Dendritic cell treated with granulocyte-macrophage colony-stimulating factor and Interleukin-4, amounts not matched to agents 40 ng/mL and 50 ng/mL, for 4 days (primary cell): Measurements from ENCODE around the gene OR2G2.

Experiments
- H3K27ac Mint-ChIP-seq: one replicate; pipeline ENCODE4 v1.8.0; 2022; ENCODE audit warnings: mild to moderate bottlenecking, mixed read lengths
- H3K27me3 Mint-ChIP-seq: one replicate; pipeline ENCODE4 v1.8.0; 2022; ENCODE audit warnings: mild to moderate bottlenecking, mixed read lengths
- H3K36me3 Mint-ChIP-seq: one replicate; pipeline ENCODE4 v1.8.0; 2022; ENCODE audit warnings: low read depth, mixed read lengths
- H3K4me1 Mint-ChIP-seq: one replicate; pipeline ENCODE4 v1.8.0; 2022; ENCODE audit warnings: low read depth, mixed read lengths
- H3K4me3 Mint-ChIP-seq: one replicate; pipeline ENCODE4 v1.8.0; 2022; ENCODE audit warnings: mild to moderate bottlenecking, moderate library complexity, mixed read lengths
- H3K9me3 Mint-ChIP-seq: one replicate; pipeline ENCODE4 v1.8.0; 2022; ENCODE audit warnings: mixed read lengths
- intact Hi-C: fragments of 100-400 bp; cut with micrococcal nuclease; formaldehyde crosslinking; loops from one replicate; pipeline ENCODE4 v1.15.0; 2022

The OR2G2 gene

GRCh38 chr1:247588060-247588459 lies at the start of gene OR2G2:
OR2G2 (plus strand) TSS chr1:247588360; CDS start chr1:247588360, 0 bp downstream.
- Mint-ChIP-seq H3K9me3 (no peaks in the 10 kb centered on the region), H3K27me3 (no peaks in the 10 kb centered on the region), H3K27ac (no peak within 1 kb of the TSS), H3K4me3 (no peak within 1 kb of the TSS), H3K36me3 (no peaks in the 10 kb centered on the region), H3K4me1 (no peaks in the 10 kb centered on the region)
- intact Hi-C loops: no loop called here

- H3K27me3 Mint-ChIP-seq: no peaks in the 10 kb centered on the region
- H3K4me3 Mint-ChIP-seq: no peak overlapping the region
- intact Hi-C loops: no loop called here
Measured at GRCh38 chr1:247538561-247538960, 49.6 kb upstream of the OR2G2 start.

GRCh38 chr1:247539215-247539614 lies 48.9 kb upstream of the OR2G2 start:
- Mint-ChIP-seq H3K4me1 (peaks cover 5% of the 10 kb centered on the region), H3K27ac (no peak overlapping the region), H3K9me3 (no peaks in the 10 kb centered on the region), H3K4me3 (no peak overlapping the region), H3K27me3 (no peaks in the 10 kb centered on the region), H3K36me3 (no peaks in the 10 kb centered on the region)
- intact Hi-C loops: no loop called here

More at GRCh38 chr1:247538561-247538960, 49.6 kb upstream of the OR2G2 start:
- no peaks in the 10 kb centered on the region for H3K36me3 Mint-ChIP-seq
- H3K27ac Mint-ChIP-seq: no peak overlapping the region
- peaks cover 5% of the 10 kb centered on the region for H3K4me1 Mint-ChIP-seq
- no peaks in the 10 kb centered on the region for H3K9me3 Mint-ChIP-seq

GRCh38 chr1:247540581-247540980 lies 47.6 kb upstream of the OR2G2 start:
- Mint-ChIP-seq H3K27ac (no peak overlapping the region), H3K4me3 (no peak overlapping the region), H3K36me3 (no peaks in the 10 kb centered on the region), H3K27me3 (peaks cover 1% of the 10 kb centered on the region), H3K9me3 (no peaks in the 10 kb centered on the region), H3K4me1 (peaks cover 5% of the 10 kb centered on the region)
- intact Hi-C loops: no loop called here

- Mint-ChIP-seq H3K4me1 (peaks cover 5% of the 10 kb centered on the region), H3K27me3 (peaks cover 5% of the 10 kb centered on the region), H3K27ac (no peak overlapping the region), H3K9me3 (no peaks in the 10 kb centered on the region), H3K36me3 (no peaks in the 10 kb centered on the region), H3K4me3 (no peak overlapping the region)
- intact Hi-C loops: no loop called here
Measured at GRCh38 chr1:247542811-247543210, 45.3 kb upstream of the OR2G2 start.

- Mint-ChIP-seq H3K36me3 (no peaks in the 10 kb centered on the region), H3K4me3 (no peak overlapping the region), H3K27me3 (peaks cover 14% of the 10 kb centered on the region), H3K9me3 (no peaks in the 10 kb centered on the region), H3K4me1 (peaks cover 11% of the 10 kb centered on the region), H3K27ac (no peak overlapping the region)
- intact Hi-C loops: no loop called here
Measured at GRCh38 chr1:247548092-247548491, 40.1 kb upstream of the OR2G2 start.

GRCh38 chr1:247548769-247549182 lies 39.4 kb upstream of the OR2G2 start, which contains the start of gene GCSAML:
GCSAML (plus strand) TSS chr1:247549134; CDS start chr1:247549192, 58 bp downstream.
- H3K4me1 Mint-ChIP-seq: peaks cover 11% of the 10 kb centered on the region
- H3K27me3 Mint-ChIP-seq: peaks cover 14% of the 10 kb centered on the region
- H3K9me3 Mint-ChIP-seq: no peaks in the 10 kb centered on the region
- intact Hi-C loops: no loop called here
- H3K36me3 Mint-ChIP-seq: no peaks in the 10 kb centered on the region
- no peak within 1 kb of the TSS for H3K27ac Mint-ChIP-seq
- H3K4me3 Mint-ChIP-seq: peak within 1 kb of the TSS; percentile 67

- Mint-ChIP-seq H3K4me3 (no peak overlapping the region), H3K36me3 (no peaks in the 10 kb centered on the region), H3K27ac (no peak overlapping the region), H3K27me3 (peaks cover 12% of the 10 kb centered on the region), H3K9me3 (no peaks in the 10 kb centered on the region), H3K4me1 (peaks cover 11% of the 10 kb centered on the region)
- intact Hi-C loops: no loop called here
Measured at GRCh38 chr1:247551721-247552120, 36.4 kb upstream of the OR2G2 start.

- intact Hi-C loops: no loop called here
- peaks cover 11% of the 10 kb centered on the region for H3K4me1 Mint-ChIP-seq
- H3K36me3 Mint-ChIP-seq: no peaks in the 10 kb centered on the region
- H3K27me3 Mint-ChIP-seq: peaks cover 11% of the 10 kb centered on the region
- H3K27ac Mint-ChIP-seq: no peak overlapping the region
- H3K9me3 Mint-ChIP-seq: no peaks in the 10 kb centered on the region
- no peak overlapping the region for H3K4me3 Mint-ChIP-seq
Measured at GRCh38 chr1:247552231-247552630, 35.9 kb upstream of the OR2G2 start.

GRCh38 chr1:247557926-247558674 lies 30.1 kb upstream of the OR2G2 start:
- H3K27ac Mint-ChIP-seq: no peak overlapping the region
- no peaks in the 10 kb centered on the region for H3K27me3 Mint-ChIP-seq
- no peak overlapping the region for H3K4me3 Mint-ChIP-seq
- intact Hi-C loops: no loop called here
- H3K4me1 Mint-ChIP-seq: no peaks in the 10 kb centered on the region
- H3K9me3 Mint-ChIP-seq: no peaks in the 10 kb centered on the region
- no peaks in the 10 kb centered on the region for H3K36me3 Mint-ChIP-seq

GRCh38 chr1:247561711-247562110 lies 26.4 kb upstream of the OR2G2 start:
- intact Hi-C loops: no loop called here
- no peak overlapping the region for H3K4me3 Mint-ChIP-seq
- H3K4me1 Mint-ChIP-seq: no peaks in the 10 kb centered on the region
- H3K27ac Mint-ChIP-seq: no peak overlapping the region
- no peaks in the 10 kb centered on the region for H3K9me3 Mint-ChIP-seq
- H3K36me3 Mint-ChIP-seq: no peaks in the 10 kb centered on the region
- H3K27me3 Mint-ChIP-seq: no peaks in the 10 kb centered on the region

- H3K4me1 Mint-ChIP-seq: no peaks in the 10 kb centered on the region
- intact Hi-C loops: no loop called here
- H3K27ac Mint-ChIP-seq: no peak overlapping the region
- H3K27me3 Mint-ChIP-seq: no peaks in the 10 kb centered on the region
- H3K36me3 Mint-ChIP-seq: no peaks in the 10 kb centered on the region
- H3K4me3 Mint-ChIP-seq: no peak overlapping the region
- no peaks in the 10 kb centered on the region for H3K9me3 Mint-ChIP-seq
Measured at GRCh38 chr1:247562198-247562597, 26.0 kb upstream of the OR2G2 start.

GRCh38 chr1:247574236-247574635 lies 13.9 kb upstream of the OR2G2 start:
- Mint-ChIP-seq H3K36me3 (no peaks in the 10 kb centered on the region), H3K27ac (no peak overlapping the region), H3K4me1 (no peaks in the 10 kb centered on the region), H3K27me3 (no peaks in the 10 kb centered on the region), H3K9me3 (peaks cover 13% of the 10 kb centered on the region), H3K4me3 (no peak overlapping the region)
- intact Hi-C loops: loop anchor here (5.0 kb wide), 1 partner anchor 202 kb away; no protein-coding TSS in a partner anchor

GRCh38 chr1:247574664-247575063 lies 13.5 kb upstream of the OR2G2 start:
- H3K36me3 Mint-ChIP-seq: no peaks in the 10 kb centered on the region
- H3K27ac Mint-ChIP-seq: no peak overlapping the region
- H3K27me3 Mint-ChIP-seq: no peaks in the 10 kb centered on the region
- peaks cover 13% of the 10 kb centered on the region for H3K9me3 Mint-ChIP-seq
- intact Hi-C loops: loop anchor here (5.0 kb wide), 1 partner anchor 202 kb away; no protein-coding TSS in a partner anchor
- H3K4me1 Mint-ChIP-seq: no peaks in the 10 kb centered on the region
- no peak overlapping the region for H3K4me3 Mint-ChIP-seq

GRCh38 chr1:247576514-247576913 lies 11.6 kb upstream of the OR2G2 start:
- no peaks in the 10 kb centered on the region for H3K9me3 Mint-ChIP-seq
- H3K27ac Mint-ChIP-seq: no peak overlapping the region
- no peak overlapping the region for H3K4me3 Mint-ChIP-seq
- H3K4me1 Mint-ChIP-seq: no peaks in the 10 kb centered on the region
- intact Hi-C loops: no loop called here
- H3K27me3 Mint-ChIP-seq: no peaks in the 10 kb centered on the region
- no peaks in the 10 kb centered on the region for H3K36me3 Mint-ChIP-seq
